MM.1S (cell line): Measurements from ENCODE around the gene TMEM200A.

Experiments used
- DNase-seq: peaks from one replicate; pipeline ENCODE4 v3.0.0-alpha.2; 2015
- H2AFZ ChIP-seq: fragments of 300-600 bp; sonication (generic); 2 replicates; pipeline ENCODE4 v1.6.0; 2016; ENCODE audit warnings: antibody characterized with exemption, low read length
- H3F3A ChIP-seq: fragments of 300-600 bp; sonication (generic); 2 replicates; pipeline ENCODE4 v1.6.1; 2016; ENCODE audit warnings: mild to moderate bottlenecking, antibody characterized with exemption, low read length, moderate library complexity, mixed read lengths; ENCODE audit not compliant: insufficient read depth
- H3K27ac ChIP-seq: fragments of 300-600 bp; sonication (generic); 2 replicates; pipeline ENCODE4 v1.5.1; 2016; ENCODE audit warnings: mild to moderate bottlenecking, low read length
- H3K27me3 ChIP-seq: fragments of 300-600 bp; sonication (generic); replicated peaks from 2 replicates; pipeline ENCODE4 v1.6.0; 2016; ENCODE audit warnings: low read length; ENCODE audit not compliant: insufficient read depth
- H3K36me3 ChIP-seq: fragments of 300-600 bp; sonication (generic); replicated peaks from 2 replicates; pipeline ENCODE4 v1.6.1; 2016; ENCODE audit warnings: mild to moderate bottlenecking, low read length, mixed read lengths; ENCODE audit not compliant: insufficient read depth
- H3K4me1 ChIP-seq: fragments of 300-600 bp; sonication (generic); 2 replicates; pipeline ENCODE4 v1.6.1; 2016; ENCODE audit warnings: low read length, mixed read lengths
- H3K4me2 ChIP-seq: fragments of 300-600 bp; sonication (generic); 2 replicates; pipeline ENCODE4 v1.6.0; 2016; ENCODE audit warnings: low read depth, low read length
- H3K4me3 ChIP-seq: fragments of 300-600 bp; sonication (generic); 2 replicates; pipeline ENCODE4 v1.5.1; 2016; ENCODE audit warnings: low read length, mixed read lengths
- H3K79me2 ChIP-seq: fragments of 300-600 bp; sonication (generic); 2 replicates; pipeline ENCODE4 v1.6.1; 2016; ENCODE audit warnings: mixed run types, low read length, mixed read lengths
- H3K9ac ChIP-seq: fragments of 300-600 bp; sonication (generic); 2 replicates; pipeline ENCODE4 v1.6.1; 2016; ENCODE audit warnings: low read length, mixed read lengths
- H3K9me2 ChIP-seq: fragments of 300-600 bp; sonication (generic); replicated peaks from 2 replicates; pipeline ENCODE4 v1.6.1; 2016; ENCODE audit warnings: mild to moderate bottlenecking, low read length, mixed read lengths; ENCODE audit not compliant: insufficient read depth
- H3K9me3 ChIP-seq: fragments of 300-600 bp; sonication (generic); replicated peaks from 2 replicates; pipeline ENCODE4 v1.6.1; 2016; ENCODE audit warnings: mild to moderate bottlenecking, low read length, mixed read lengths; ENCODE audit not compliant: insufficient read depth
- H4K20me1 ChIP-seq: fragments of 300-600 bp; sonication (generic); 2 replicates; pipeline ENCODE4 v1.6.1; 2016; ENCODE audit warnings: mild to moderate bottlenecking, low read length, moderate library complexity, mixed read lengths; ENCODE audit not compliant: insufficient read depth
- EZH2 ChIP-seq: fragments of 300-600 bp; sonication (generic); optimal IDR thresholded peaks from 2 replicates; pipeline ENCODE3; 2017; ENCODE audit warnings: low read depth, mild to moderate bottlenecking, antibody characterized with exemption, low read length, mixed read lengths
- EZH2phosphoT487 ChIP-seq: fragments of 300-600 bp; sonication (generic); IDR thresholded peaks from 2 replicates; pipeline ENCODE4 v1.6.1; 2018; ENCODE audit warnings: antibody characterized with exemption, low read length
- TF ChIP-seq, protein P1 (sequence below): fragments of 300-600 bp; sonication (generic); IDR thresholded peaks from 2 replicates; pipeline ENCODE4 v1.5.1; 2016; ENCODE audit warnings: antibody characterized with exemption, low read length, mixed read lengths

Gene TMEM200A

DNA sequence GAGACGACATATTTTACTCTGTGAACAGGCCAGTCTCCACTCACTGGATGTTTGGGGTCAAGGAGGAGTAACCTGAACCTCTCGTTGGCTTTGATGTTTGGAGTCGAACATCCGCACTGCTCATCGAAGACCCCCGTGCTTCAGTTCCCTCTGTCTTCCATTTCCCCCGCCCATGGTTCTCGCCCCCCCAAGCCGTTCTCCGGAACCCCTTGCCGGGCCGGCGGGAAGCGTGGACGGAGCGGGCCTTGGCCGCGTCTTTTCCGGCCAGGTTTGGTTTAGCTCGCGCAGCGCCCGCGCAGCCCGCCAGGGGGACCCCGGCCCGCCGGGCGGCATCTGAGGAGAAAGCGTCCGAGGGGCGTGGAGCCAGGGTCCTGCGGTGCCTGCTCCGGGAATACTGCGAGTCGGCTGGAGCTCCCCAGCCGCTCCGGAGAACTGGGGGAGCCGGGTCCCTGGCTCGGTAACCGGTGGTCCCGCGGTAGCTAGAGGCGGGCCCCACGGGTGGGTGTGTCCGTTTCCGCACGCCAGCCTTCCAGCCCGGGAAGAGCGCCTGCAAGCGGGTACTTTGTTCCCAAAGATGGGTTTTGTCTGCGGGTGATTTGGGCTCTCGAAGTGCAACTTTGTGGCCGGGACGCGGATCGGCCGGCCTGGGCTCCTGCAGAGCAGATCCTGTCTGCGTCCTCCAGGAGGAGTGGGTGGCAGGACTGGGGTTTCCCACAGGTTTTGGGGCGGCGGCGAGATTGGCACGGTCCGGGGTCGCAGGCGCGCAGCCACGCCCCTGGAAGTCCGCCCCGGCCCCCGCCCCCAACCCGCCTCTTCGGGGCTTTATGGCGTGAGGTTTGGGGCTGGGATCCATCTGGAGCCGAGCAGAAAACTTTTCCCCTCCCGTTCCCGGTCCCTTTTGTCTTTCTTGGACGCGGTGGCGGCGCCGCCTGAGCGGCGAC lies at the start of gene TMEM200A:
TMEM200A (plus strand) TSS at position 852 of the 941 bp plus-strand sequence. CDS start 74,406 bp downstream, outside the sequence.
- Histone ChIP-seq H3K9ac (no peak within 1 kb of the TSS), H3K79me2 (no peaks in the 10 kb centered on the region), H3K9me3 (no peaks in the 10 kb centered on the region), H3F3A (no peaks in the 10 kb centered on the region), H2AFZ (no peak within 1 kb of the TSS), H3K4me2 (peak within 1 kb of the TSS; percentile 21; the same call in 1 of the 2 replicates), H4K20me1 (no peaks in the 10 kb centered on the region), H3K36me3 (no peaks in the 10 kb centered on the region), H3K27me3 (no peaks in the 10 kb centered on the region), H3K4me3 (peak within 1 kb of the TSS; percentile 50), H3K4me1 (no peaks in the 10 kb centered on the region; the same call in 1 of the 2 replicates), H3K27ac (no peak within 1 kb of the TSS), H3K9me2 (no peaks in the 10 kb centered on the region)
- TF ChIP-seq EZH2phosphoT487: no peak
- TF ChIP-seq, protein P1, sequence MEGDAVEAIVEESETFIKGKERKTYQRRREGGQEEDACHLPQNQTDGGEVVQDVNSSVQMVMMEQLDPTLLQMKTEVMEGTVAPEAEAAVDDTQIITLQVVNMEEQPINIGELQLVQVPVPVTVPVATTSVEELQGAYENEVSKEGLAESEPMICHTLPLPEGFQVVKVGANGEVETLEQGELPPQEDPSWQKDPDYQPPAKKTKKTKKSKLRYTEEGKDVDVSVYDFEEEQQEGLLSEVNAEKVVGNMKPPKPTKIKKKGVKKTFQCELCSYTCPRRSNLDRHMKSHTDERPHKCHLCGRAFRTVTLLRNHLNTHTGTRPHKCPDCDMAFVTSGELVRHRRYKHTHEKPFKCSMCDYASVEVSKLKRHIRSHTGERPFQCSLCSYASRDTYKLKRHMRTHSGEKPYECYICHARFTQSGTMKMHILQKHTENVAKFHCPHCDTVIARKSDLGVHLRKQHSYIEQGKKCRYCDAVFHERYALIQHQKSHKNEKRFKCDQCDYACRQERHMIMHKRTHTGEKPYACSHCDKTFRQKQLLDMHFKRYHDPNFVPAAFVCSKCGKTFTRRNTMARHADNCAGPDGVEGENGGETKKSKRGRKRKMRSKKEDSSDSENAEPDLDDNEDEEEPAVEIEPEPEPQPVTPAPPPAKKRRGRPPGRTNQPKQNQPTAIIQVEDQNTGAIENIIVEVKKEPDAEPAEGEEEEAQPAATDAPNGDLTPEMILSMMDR: peak; percentile 36
- no peak for DNase-seq

DNA sequence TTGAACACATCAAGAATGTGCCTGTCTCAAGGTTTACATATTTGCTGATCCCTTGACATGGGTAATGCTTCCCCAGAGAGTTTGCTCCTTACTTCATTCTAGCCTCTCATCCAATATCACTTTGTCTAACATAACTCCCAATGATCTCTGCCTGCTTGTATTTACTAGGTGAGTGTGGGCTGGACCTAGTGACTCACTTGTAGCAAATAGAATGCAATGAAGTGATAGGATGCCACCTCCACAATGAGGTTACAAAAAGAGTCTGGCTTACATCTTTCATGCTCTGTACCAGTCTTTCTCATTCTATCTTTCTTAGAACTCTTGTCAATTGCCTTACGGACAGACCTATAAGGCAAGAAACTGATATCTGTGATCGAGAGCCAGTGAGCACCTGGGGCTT lies 44.9 kb upstream of the TMEM200A start:
- Histone ChIP-seq H3F3A (no peaks in the 10 kb centered on the region), H3K9me2 (no peaks in the 10 kb centered on the region), H3K27ac (no peak overlapping the region), H3K9me3 (no peaks in the 10 kb centered on the region), H2AFZ (no peak overlapping the region), H3K4me2 (no peak overlapping the region), H3K4me3 (no peak overlapping the region), H3K27me3 (no peaks in the 10 kb centered on the region), H4K20me1 (no peaks in the 10 kb centered on the region), H3K79me2 (no peaks in the 10 kb centered on the region), H3K36me3 (no peaks in the 10 kb centered on the region), H3K4me1 (no peaks in the 10 kb centered on the region), H3K9ac (no peak overlapping the region)
- TF ChIP-seq, protein P1: no peak
- TF ChIP-seq EZH2: no peak
- TF ChIP-seq EZH2phosphoT487: no peak
- no peak for DNase-seq

- Histone ChIP-seq H4K20me1 (no peaks in the 10 kb centered on the region), H3F3A (no peaks in the 10 kb centered on the region), H3K4me1 (no peaks in the 10 kb centered on the region), H3K4me3 (no peak overlapping the region), H3K9me2 (no peaks in the 10 kb centered on the region), H3K9ac (no peak overlapping the region), H3K9me3 (no peaks in the 10 kb centered on the region), H3K79me2 (no peaks in the 10 kb centered on the region), H3K36me3 (no peaks in the 10 kb centered on the region), H3K27ac (no peak overlapping the region), H3K4me2 (no peak overlapping the region), H2AFZ (no peak overlapping the region), H3K27me3 (no peaks in the 10 kb centered on the region)
- TF ChIP-seq, protein P1: peak; percentile 89
- TF ChIP-seq EZH2phosphoT487 (no peak), EZH2 (no peak)
- DNase-seq: peak; percentile 55
These were observed 43.0 kb upstream of the TMEM200A start for GRCh38 chr6:130322673-130323268.
